GM12873 (cell line): Measurements from ENCODE around the gene MEGF9.

Source experiments
- TF ChIP-seq, protein P1 (sequence below): IDR thresholded peaks from 2 replicates; pipeline ENCODE4 v1.5.1; 2012; ENCODE audit warnings: low read depth, mild to moderate bottlenecking, moderate library complexity, low read length, control low read depth; ENCODE audit not compliant: insufficient read depth; ENCODE audit errors: missing control alignments

Gene MEGF9

DNA sequence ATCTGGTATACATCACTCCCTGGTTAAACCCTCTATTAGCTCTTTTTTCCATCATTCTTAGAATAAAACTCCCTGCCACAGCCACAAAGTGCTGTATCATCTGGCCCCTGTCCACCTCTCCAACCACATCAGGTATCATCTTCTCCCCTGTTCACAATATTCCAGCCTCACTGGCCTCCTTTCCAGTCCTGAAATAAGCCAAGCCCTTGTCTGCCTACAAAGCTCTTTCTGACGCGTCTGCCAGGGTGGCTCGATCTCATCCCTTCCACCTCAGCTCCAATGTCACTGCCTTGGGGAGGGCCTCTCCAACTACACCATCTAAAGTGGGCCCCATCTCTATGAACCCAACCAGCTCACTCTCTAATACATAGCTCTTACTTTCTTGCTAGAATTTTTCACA, 155.8 kb downstream of the MEGF9 start:
- TF ChIP-seq, protein P1, sequence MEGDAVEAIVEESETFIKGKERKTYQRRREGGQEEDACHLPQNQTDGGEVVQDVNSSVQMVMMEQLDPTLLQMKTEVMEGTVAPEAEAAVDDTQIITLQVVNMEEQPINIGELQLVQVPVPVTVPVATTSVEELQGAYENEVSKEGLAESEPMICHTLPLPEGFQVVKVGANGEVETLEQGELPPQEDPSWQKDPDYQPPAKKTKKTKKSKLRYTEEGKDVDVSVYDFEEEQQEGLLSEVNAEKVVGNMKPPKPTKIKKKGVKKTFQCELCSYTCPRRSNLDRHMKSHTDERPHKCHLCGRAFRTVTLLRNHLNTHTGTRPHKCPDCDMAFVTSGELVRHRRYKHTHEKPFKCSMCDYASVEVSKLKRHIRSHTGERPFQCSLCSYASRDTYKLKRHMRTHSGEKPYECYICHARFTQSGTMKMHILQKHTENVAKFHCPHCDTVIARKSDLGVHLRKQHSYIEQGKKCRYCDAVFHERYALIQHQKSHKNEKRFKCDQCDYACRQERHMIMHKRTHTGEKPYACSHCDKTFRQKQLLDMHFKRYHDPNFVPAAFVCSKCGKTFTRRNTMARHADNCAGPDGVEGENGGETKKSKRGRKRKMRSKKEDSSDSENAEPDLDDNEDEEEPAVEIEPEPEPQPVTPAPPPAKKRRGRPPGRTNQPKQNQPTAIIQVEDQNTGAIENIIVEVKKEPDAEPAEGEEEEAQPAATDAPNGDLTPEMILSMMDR: no peak

- TF ChIP-seq, protein P1: no peak
These were observed 157.1 kb downstream of the MEGF9 start for GRCh38 chr9:120557205-120557604.

DNA sequence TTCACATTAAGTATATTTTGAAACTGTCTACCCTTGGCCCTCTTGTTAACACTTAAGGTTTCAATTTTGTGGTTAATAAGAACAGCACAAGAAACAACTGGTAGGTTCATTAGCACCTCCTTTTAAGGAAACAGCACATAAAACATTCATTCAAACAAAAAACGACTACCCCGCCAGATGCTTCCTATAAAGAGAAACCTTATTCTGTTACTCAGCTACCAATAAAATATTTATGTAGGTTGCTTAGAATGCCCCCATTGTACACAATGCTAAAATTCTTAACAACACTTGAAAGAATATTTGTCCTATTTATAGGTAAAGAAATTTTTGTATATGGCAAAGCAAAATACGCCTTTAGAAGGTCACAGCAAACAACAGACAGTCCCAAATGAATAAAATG, 157.5 kb downstream of the MEGF9 start:
- TF ChIP-seq, protein P1: no peak

- TF ChIP-seq, protein P1: no peak
These were observed 158.4 kb downstream of the MEGF9 start for GRCh38 chr9:120555839-120556238.
